Retinal pigment epithelial cell (primary cell): ENCODE results near the gene ANXA2R.

Experiments
- DNase-seq: peaks from one replicate; pipeline ENCODE4 v3.0.0-alpha.2; 2010; ENCODE audit warnings: low read depth
- H3K4me3 ChIP-seq: 2 replicates; pipeline ENCODE4 v1.5.1; 2011; ENCODE audit warnings: mild to moderate bottlenecking, low read length, control low read depth, moderate library complexity
- TF ChIP-seq, protein P1 (sequence below): conservative IDR thresholded peaks from 2 replicates; pipeline ENCODE4 v1.5.1; 2011; ENCODE audit warnings: low read depth, low read length, control low read depth, inconsistent platforms

Gene ANXA2R

GRCh38 chr5:43046474-43046873 is 6.4 kb upstream of the ANXA2R start:
- DNase-seq = no peak
- no peak overlapping the region for H3K4me3 ChIP-seq
- TF ChIP-seq, protein P1, sequence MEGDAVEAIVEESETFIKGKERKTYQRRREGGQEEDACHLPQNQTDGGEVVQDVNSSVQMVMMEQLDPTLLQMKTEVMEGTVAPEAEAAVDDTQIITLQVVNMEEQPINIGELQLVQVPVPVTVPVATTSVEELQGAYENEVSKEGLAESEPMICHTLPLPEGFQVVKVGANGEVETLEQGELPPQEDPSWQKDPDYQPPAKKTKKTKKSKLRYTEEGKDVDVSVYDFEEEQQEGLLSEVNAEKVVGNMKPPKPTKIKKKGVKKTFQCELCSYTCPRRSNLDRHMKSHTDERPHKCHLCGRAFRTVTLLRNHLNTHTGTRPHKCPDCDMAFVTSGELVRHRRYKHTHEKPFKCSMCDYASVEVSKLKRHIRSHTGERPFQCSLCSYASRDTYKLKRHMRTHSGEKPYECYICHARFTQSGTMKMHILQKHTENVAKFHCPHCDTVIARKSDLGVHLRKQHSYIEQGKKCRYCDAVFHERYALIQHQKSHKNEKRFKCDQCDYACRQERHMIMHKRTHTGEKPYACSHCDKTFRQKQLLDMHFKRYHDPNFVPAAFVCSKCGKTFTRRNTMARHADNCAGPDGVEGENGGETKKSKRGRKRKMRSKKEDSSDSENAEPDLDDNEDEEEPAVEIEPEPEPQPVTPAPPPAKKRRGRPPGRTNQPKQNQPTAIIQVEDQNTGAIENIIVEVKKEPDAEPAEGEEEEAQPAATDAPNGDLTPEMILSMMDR = no peak

GRCh38 chr5:43045236-43045635 is 5.1 kb upstream of the ANXA2R start:
- no peak for DNase-seq
- no peak overlapping the region for H3K4me3 ChIP-seq

GRCh38 chr5:43044181-43044914 is 4.2 kb upstream of the ANXA2R start:
- DNase-seq = no peak
- TF ChIP-seq, protein P1 = no peak
- H3K4me3 ChIP-seq = peak overlapping the region; percentile 21

More at GRCh38 chr5:43045236-43045635, 5.1 kb upstream of the ANXA2R start:
- TF ChIP-seq, protein P1 = no peak

GRCh38 chr5:43043400-43043756 is 3.3 kb upstream of the ANXA2R start:
- H3K4me3 ChIP-seq = peak overlapping the region; percentile 54
- TF ChIP-seq, protein P1 = no peak
- no peak for DNase-seq

- no peak for DNase-seq
- TF ChIP-seq, protein P1 = peak; percentile 3
- H3K4me3 ChIP-seq = peak overlapping the region; percentile 54
These were observed 2.7 kb upstream of the ANXA2R start for GRCh38 chr5:43042626-43043399.

- no peak for DNase-seq
- TF ChIP-seq, protein P1 = peak; percentile 19
- H3K4me3 ChIP-seq = peak overlapping the region; percentile 54
These were observed 2.1 kb upstream of the ANXA2R start for GRCh38 chr5:43042176-43042625.
